ENCODE measurements around the gene OPTN.

The OPTN gene

GRCh38 chr10:13183625-13184024, 83.7 kb downstream of the OPTN start:
- DNase-seq: no peak
- Histone ChIP-seq H3K27me3 (ENCODE audit: insufficient read depth, low read depth, severe bottlenecking) (no peaks in the 10 kb centered on the region), H3K27ac (no peak overlapping the region), H3K36me3 (peaks cover 52% of the 10 kb centered on the region), H3K4me3 (ENCODE audit: low read depth, low read length) (no peak overlapping the region), H3K9me3 (ENCODE audit: severe bottlenecking) (no peaks in the 10 kb centered on the region)
- TF ChIP-seq, protein P1, sequence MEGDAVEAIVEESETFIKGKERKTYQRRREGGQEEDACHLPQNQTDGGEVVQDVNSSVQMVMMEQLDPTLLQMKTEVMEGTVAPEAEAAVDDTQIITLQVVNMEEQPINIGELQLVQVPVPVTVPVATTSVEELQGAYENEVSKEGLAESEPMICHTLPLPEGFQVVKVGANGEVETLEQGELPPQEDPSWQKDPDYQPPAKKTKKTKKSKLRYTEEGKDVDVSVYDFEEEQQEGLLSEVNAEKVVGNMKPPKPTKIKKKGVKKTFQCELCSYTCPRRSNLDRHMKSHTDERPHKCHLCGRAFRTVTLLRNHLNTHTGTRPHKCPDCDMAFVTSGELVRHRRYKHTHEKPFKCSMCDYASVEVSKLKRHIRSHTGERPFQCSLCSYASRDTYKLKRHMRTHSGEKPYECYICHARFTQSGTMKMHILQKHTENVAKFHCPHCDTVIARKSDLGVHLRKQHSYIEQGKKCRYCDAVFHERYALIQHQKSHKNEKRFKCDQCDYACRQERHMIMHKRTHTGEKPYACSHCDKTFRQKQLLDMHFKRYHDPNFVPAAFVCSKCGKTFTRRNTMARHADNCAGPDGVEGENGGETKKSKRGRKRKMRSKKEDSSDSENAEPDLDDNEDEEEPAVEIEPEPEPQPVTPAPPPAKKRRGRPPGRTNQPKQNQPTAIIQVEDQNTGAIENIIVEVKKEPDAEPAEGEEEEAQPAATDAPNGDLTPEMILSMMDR (IDR thresholded peaks at IDR 0.05; ENCODE audit: low read depth, low read length): no peak

GRCh38 chr10:13184276-13184675, 84.3 kb downstream of the OPTN start:
- no peaks in the 10 kb centered on the region for H3K27me3 ChIP-seq (ENCODE audit: insufficient read depth, low read depth, severe bottlenecking)
- DNase-seq: no peak
- no peak overlapping the region for H3K27ac ChIP-seq
- H3K9me3 ChIP-seq (ENCODE audit: severe bottlenecking): no peaks in the 10 kb centered on the region
- H3K36me3 ChIP-seq: peaks cover 52% of the 10 kb centered on the region
- TF ChIP-seq, protein P1 (IDR thresholded peaks at IDR 0.05; ENCODE audit: low read depth, low read length): no peak
- no peak overlapping the region for H3K4me3 ChIP-seq (ENCODE audit: low read depth, low read length)

- H3K9me3 ChIP-seq (ENCODE audit: severe bottlenecking): no peaks in the 10 kb centered on the region
- TF ChIP-seq, protein P1 (IDR thresholded peaks at IDR 0.05; ENCODE audit: low read depth, low read length): no peak
- no peaks in the 10 kb centered on the region for H3K27me3 ChIP-seq (ENCODE audit: insufficient read depth, low read depth, severe bottlenecking)
- DNase-seq: no peak
- H3K4me3 ChIP-seq (ENCODE audit: low read depth, low read length): no peak overlapping the region
- no peak overlapping the region for H3K27ac ChIP-seq
- peaks cover 52% of the 10 kb centered on the region for H3K36me3 ChIP-seq
Observed at GRCh38 chr10:13184730-13185514, 85.0 kb downstream of the OPTN start.

DNA sequence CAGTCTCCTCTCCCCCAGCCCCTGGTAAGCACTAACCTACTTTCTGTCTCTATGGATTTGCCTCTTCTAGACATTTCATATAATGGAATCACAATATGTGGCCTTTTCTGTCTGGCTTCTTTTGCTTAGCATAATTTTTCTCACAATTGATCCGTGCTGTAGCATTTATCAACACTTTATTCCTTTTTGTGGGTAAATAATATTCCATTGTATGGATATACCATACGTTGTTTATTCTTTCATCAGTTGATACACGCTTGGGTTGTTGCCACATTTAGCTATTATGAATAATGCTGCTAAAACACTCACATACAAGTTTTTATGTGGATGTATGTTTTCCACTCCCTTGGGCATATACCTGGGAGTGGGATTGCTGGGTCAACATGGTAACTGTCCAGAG, 87.2 kb downstream of the OPTN start:
- TF ChIP-seq, protein P1 (IDR thresholded peaks at IDR 0.05; ENCODE audit: low read depth, low read length): no peak
- Histone ChIP-seq H3K4me3 (ENCODE audit: low read depth, low read length) (no peak overlapping the region), H3K27me3 (ENCODE audit: insufficient read depth, low read depth, severe bottlenecking) (no peaks in the 10 kb centered on the region), H3K27ac (no peak overlapping the region), H3K36me3 (peaks cover 41% of the 10 kb centered on the region), H3K9me3 (ENCODE audit: severe bottlenecking) (no peaks in the 10 kb centered on the region)
- DNase-seq: no peak
